HepG2 (cell line): ENCODE measurements around the gene FAM53B. TPM values are rescaled to one million over a fixed set of nuclear protein-coding genes. Genes with fewer than 3 reads are reported as not detected.

Experiments
- ATAC-seq: fragments of 200-7000 bp; cut with Tn5 transposase; 3 replicates; pipeline ENCODE4 v1.9.1; 2020; ENCODE audit warnings: mild to moderate bottlenecking, moderate library complexity
- BruUV-seq: library from RNA; stranded (reverse); fragments of 400-500 nt; replicated peaks from 2 replicates; lab custom pipeline; 2021; lab: Mats Ljungman, UMichigan
- CTCF ChIA-PET: fragments of 300-600 bp; formaldehyde crosslinking; extraction: SDS; loops from one replicate; lab custom pipeline; 2021; ENCODE audit warnings: low total read pairs, inconsistent platforms, low intra/inter-chr PET ratio; lab: Yijun Ruan, JAX
- POLR2A ChIA-PET: fragments of 350-600 bp; sonication (Branson Sonifier 250); formaldehyde crosslinking; loops from one replicate; lab custom pipeline; 2020; ENCODE audit warnings: antibody characterized with exemption, inconsistent platforms; lab: Yijun Ruan, JAX
- DNase-seq: peaks from one replicate; pipeline ENCODE4 v3.0.0-alpha.2; 2015; ENCODE audit warnings: low spot score
- FAIRE-seq: peaks from 3 replicates; lab custom pipeline; 2011; peaks lifted over from hg19 to GRCh38; lab: Jason Lieb, UNC
- H2AFZ ChIP-seq: one replicate; pipeline ENCODE4 v1.6.1; 2011; ENCODE audit warnings: low read length, inconsistent platforms
- H3K27ac ChIP-seq: fragments of 300-600 bp; 3 replicates; pipeline ENCODE4 v1.8.0; 2011; ENCODE audit warnings: mixed run types, mild to moderate bottlenecking, mixed read lengths, low read length, inconsistent platforms; ENCODE audit not compliant: insufficient read depth; ENCODE audit errors: extremely low read length
- H3K27me3 ChIP-seq, 2 experiments: fragments of 200-600 bp in 1 of 2; 2 replicates in 1 of 2; 3 replicates in 1 of 2; pipeline versions ENCODE4 v1.6.0 to v1.8.0; 2011; ENCODE audit warnings: low read length in 2 of 2, mild to moderate bottlenecking in 2 of 2, moderate library complexity in 2 of 2, inconsistent platforms in 1 of 2; ENCODE audit not compliant: insufficient read depth in 2 of 2, control insufficient read depth in 1 of 2
- H3K36me3 ChIP-seq, 2 experiments: fragments of 200-600 bp in 1 of 2; replicated peaks in 1 of 2; 2 replicates in 1 of 2; 3 replicates in 1 of 2; pipeline versions ENCODE4 v1.5.1 to v1.8.0; 2011; ENCODE audit warnings: low read length in 2 of 2, inconsistent platforms in 1 of 2; ENCODE audit not compliant: insufficient read depth in 2 of 2, control insufficient read depth in 1 of 2
- H3K4me1 ChIP-seq: 2 replicates; pipeline ENCODE4 v1.5.1; 2012; ENCODE audit warnings: low read length, inconsistent platforms; ENCODE audit not compliant: insufficient read depth
- H3K4me2 ChIP-seq: 2 replicates; pipeline ENCODE4 v1.6.0; 2011; ENCODE audit warnings: low read depth, low read length, inconsistent platforms
- H3K4me3 ChIP-seq, 3 experiments: fragments of 200-600 bp in 1 of 3; sonication (generic), shearing (Covaris generic) in 1 of 3; replicated peaks in 1 of 3; 2 replicates each; pipeline ENCODE4 v1.5.1; 2011 to 2016; ENCODE audit warnings: low read length in 3 of 3, inconsistent platforms in 2 of 3, low read depth in 2 of 3, mild to moderate bottlenecking in 2 of 3, control low read depth in 1 of 3, mixed read lengths in 1 of 3; ENCODE audit not compliant: insufficient read depth in 1 of 3
- H3K79me2 ChIP-seq: one replicate; pipeline ENCODE4 v1.6.1; 2011; ENCODE audit warnings: low read length, inconsistent platforms; ENCODE audit not compliant: insufficient read depth
- H3K9ac ChIP-seq: 2 replicates; pipeline ENCODE4 v1.6.0; 2011; ENCODE audit warnings: mild to moderate bottlenecking, low read depth, low read length, inconsistent platforms; ENCODE audit not compliant: insufficient read depth
- H3K9me3 ChIP-seq: 2 replicates; pipeline ENCODE4 v1.5.1; 2012; ENCODE audit warnings: mild to moderate bottlenecking, low read length
- H4K20me1 ChIP-seq: 2 replicates; pipeline ENCODE4 v1.6.0; 2011; ENCODE audit warnings: inconsistent platforms, mild to moderate bottlenecking, low read length, moderate library complexity; ENCODE audit not compliant: insufficient read depth
- ARID3A ChIP-seq: IDR thresholded peaks from 2 replicates; pipeline ENCODE4 v1.6.1; 2012; ENCODE audit warnings: low read depth, low read length, improper control_type of control experiment
- ARID4A ChIP-seq: sonication (generic); formaldehyde crosslinking; IDR thresholded peaks from 2 replicates; pipeline ENCODE4 v1.5.0; 2020; ENCODE audit warnings: mild to moderate bottlenecking, missing genetic modification reagents, borderline replicate concordance
- IRX3 ChIP-seq: sonication (generic); formaldehyde crosslinking; IDR thresholded peaks from 2 replicates; pipeline ENCODE4 v1.8.1; 2023; ENCODE audit warnings: mild to moderate bottlenecking, low read depth, missing genetic modification reagents, borderline replicate concordance
- KAT2B ChIP-seq: fragments of 150-350 bp; IDR thresholded peaks from 2 replicates; pipeline ENCODE4 v1.6.1; 2014; ENCODE audit warnings: low read depth, low read length, borderline replicate concordance
- KLF6 ChIP-seq: IDR thresholded peaks from 2 replicates; pipeline ENCODE4 v1.8.0; 2016; ENCODE audit warnings: missing biosample characterization, missing genetic modification reagents
- ZNF747 ChIP-seq: sonication (generic); formaldehyde crosslinking; IDR thresholded peaks from 2 replicates; pipeline ENCODE4 v1.8.1; 2023; ENCODE audit warnings: missing genetic modification reagents, mild to moderate bottlenecking, borderline replicate concordance
- WGBS: methylation state at CpG from one replicate; pipeline ENCODE4 v1.1.6; 2017; ENCODE audit warnings: low lambda C conversion rate; 5-methylcytosine and 5-hydroxymethylcytosine counted together
- in situ Hi-C: cut with HindIII; loops from 2 replicates; pipeline ENCODE4 v1.10.0; 2017; ENCODE audit warnings: low pct_unique_long_range_greater_than_20kb; ENCODE audit not compliant: extremely low pct_ligation_motif_present
- intact Hi-C: fragments of 100-400 bp; cut with micrococcal nuclease; formaldehyde crosslinking; loops from one replicate; pipeline ENCODE4 v1.10.0; 2022; ENCODE audit not compliant: unreplicated experiment
- polyA plus RNA-seq, 8 experiments: library from polyadenylated mRNA; depleted of rRNA in 3 of 8; stranded (reverse) in 7 of 8; unstranded in 1 of 8; fragments of >200 nt; fragmentation: Illumina TruSeq in 4 of 8; extraction: Trizol in 4 of 8; gene quantifications; 2 replicates each; pipeline versions ENCODE4 v1.2.1 to v1.2.3, GENCODE V29; 2011 to 2016; ENCODE audit warnings: low read depth in 4 of 8, missing spikeins in 1 of 8, mixed read lengths in 1 of 8; ENCODE audit not compliant: insufficient read depth in 1 of 8
- total RNA-seq, 5 experiments: library from RNA; depleted of rRNA; stranded (reverse); fragments of >200 nt; fragmentation: Illumina TruSeq; extraction: Trizol; gene quantifications; 2 replicates each; pipeline ENCODE4 v1.2.3, GENCODE V29; 2016; ENCODE audit warnings: low read depth in 1 of 5
- TF ChIP-seq, protein P1 (sequence below): sonication (generic); formaldehyde crosslinking; IDR thresholded peaks from 2 replicates; pipeline ENCODE4 v1.5.0; 2020; ENCODE audit warnings: mild to moderate bottlenecking, missing genetic modification reagents, borderline replicate concordance
- TF ChIP-seq, protein P2 (sequence below): sonication (generic); formaldehyde crosslinking; IDR thresholded peaks from 2 replicates; pipeline ENCODE4 v1.4.0; 2020; ENCODE audit warnings: mild to moderate bottlenecking, missing genetic modification reagents

The FAM53B gene
- total and polyA plus RNA-seq, 2 of the 13 experiments (the other 11 are each of a cell fraction or from before 2014, with no cell fraction given), result 6.4 to 19.3 TPM

DNA sequence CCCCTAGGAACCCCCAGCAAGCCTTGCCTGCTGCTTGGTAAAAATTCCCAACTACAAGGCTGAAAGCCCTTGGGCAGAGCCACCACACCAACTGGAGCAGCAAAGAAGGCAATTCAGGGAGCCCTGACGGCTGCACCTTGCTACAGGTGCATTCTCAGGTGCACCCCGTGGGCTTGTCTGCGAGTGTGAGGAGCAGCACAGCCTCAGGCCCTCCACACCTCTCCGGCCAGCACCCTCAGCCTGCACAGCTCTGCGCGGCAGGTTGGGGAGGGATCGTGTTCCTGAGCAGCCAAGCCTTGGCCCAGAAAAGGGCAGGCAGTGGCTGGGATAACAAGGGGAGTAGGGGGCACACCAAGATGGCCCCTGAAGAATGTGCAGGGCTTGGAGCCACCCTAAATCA is 104.1 kb downstream of the FAM53B start:
- in situ Hi-C loops (no loop called here), intact Hi-C loops (no loop called here)
- ChIA-PET CTCF (no interaction called here), POLR2A (no interaction called here)
- BruUV-seq, result no TSS peak
- H3K4me2 ChIP-seq, result no peak overlapping the region
- no peaks in the 10 kb centered on the region for H3K9me3 ChIP-seq
- no peak overlapping the region for H3K27ac ChIP-seq
- H3K27me3 ChIP-seq, result no peaks in the 10 kb centered on the region
- H3K79me2 ChIP-seq, result no peaks in the 10 kb centered on the region
- no peak for DNase-seq
- no peaks in the 10 kb centered on the region for H3K4me1 ChIP-seq
- FAIRE-seq, result no peak
- WGBS, result 100% methylated on average over 1 of the region's 7 CpGs
- peaks cover 0 to 3% of the 10 kb centered on the region in 2 experiments; a peak in 2 of 5 replicates for H3K36me3 ChIP-seq
- H3K4me3 ChIP-seq, result no peak overlapping the region
- H4K20me1 ChIP-seq, result 0 out of 2 replicates have a peak, but pooled peaks cover 3% of the 10 kb centered on the region
- no peak overlapping the region for H2AFZ ChIP-seq
- ATAC-seq, result no peak
- no peak overlapping the region for H3K9ac ChIP-seq
- TF ChIP-seq, protein P1, sequence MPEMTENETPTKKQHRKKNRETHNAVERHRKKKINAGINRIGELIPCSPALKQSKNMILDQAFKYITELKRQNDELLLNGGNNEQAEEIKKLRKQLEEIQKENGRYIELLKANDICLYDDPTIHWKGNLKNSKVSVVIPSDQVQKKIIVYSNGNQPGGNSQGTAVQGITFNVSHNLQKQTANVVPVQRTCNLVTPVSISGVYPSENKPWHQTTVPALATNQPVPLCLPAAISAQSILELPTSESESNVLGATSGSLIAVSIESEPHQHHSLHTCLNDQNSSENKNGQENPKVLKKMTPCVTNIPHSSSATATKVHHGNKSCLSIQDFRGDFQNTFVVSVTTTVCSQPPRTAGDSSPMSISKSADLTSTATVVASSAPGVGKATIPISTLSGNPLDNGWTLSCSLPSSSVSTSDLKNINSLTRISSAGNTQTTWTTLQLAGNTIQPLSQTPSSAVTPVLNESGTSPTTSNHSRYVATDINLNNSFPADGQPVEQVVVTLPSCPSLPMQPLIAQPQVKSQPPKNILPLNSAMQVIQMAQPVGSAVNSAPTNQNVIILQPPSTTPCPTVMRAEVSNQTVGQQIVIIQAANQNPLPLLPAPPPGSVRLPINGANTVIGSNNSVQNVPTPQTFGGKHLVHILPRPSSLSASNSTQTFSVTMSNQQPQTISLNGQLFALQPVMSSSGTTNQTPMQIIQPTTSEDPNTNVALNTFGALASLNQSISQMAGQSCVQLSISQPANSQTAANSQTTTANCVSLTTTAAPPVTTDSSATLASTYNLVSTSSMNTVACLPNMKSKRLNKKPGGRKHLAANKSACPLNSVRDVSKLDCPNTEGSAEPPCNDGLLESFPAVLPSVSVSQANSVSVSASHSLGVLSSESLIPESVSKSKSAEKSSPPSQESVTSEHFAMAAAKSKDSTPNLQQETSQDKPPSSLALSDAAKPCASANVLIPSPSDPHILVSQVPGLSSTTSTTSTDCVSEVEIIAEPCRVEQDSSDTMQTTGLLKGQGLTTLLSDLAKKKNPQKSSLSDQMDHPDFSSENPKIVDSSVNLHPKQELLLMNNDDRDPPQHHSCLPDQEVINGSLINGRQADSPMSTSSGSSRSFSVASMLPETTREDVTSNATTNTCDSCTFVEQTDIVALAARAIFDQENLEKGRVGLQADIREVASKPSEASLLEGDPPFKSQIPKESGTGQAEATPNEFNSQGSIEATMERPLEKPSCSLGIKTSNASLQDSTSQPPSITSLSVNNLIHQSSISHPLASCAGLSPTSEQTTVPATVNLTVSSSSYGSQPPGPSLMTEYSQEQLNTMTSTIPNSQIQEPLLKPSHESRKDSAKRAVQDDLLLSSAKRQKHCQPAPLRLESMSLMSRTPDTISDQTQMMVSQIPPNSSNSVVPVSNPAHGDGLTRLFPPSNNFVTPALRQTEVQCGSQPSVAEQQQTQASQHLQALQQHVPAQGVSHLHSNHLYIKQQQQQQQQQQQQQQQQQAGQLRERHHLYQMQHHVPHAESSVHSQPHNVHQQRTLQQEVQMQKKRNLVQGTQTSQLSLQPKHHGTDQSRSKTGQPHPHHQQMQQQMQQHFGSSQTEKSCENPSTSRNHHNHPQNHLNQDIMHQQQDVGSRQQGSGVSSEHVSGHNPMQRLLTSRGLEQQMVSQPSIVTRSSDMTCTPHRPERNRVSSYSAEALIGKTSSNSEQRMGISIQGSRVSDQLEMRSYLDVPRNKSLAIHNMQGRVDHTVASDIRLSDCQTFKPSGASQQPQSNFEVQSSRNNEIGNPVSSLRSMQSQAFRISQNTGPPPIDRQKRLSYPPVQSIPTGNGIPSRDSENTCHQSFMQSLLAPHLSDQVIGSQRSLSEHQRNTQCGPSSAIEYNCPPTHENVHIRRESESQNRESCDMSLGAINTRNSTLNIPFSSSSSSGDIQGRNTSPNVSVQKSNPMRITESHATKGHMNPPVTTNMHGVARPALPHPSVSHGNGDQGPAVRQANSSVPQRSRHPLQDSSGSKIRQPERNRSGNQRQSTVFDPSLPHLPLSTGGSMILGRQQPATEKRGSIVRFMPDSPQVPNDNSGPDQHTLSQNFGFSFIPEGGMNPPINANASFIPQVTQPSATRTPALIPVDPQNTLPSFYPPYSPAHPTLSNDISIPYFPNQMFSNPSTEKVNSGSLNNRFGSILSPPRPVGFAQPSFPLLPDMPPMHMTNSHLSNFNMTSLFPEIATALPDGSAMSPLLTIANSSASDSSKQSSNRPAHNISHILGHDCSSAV, result no peak
- TF ChIP-seq KAT2B (no peak), KLF6 (no peak), ARID4A (CRISPR knock-in tag) (no peak), IRX3 (CRISPR knock-in tag) (no peak), ARID3A (no peak), ZNF747 (no peak)
- TF ChIP-seq, protein P2, sequence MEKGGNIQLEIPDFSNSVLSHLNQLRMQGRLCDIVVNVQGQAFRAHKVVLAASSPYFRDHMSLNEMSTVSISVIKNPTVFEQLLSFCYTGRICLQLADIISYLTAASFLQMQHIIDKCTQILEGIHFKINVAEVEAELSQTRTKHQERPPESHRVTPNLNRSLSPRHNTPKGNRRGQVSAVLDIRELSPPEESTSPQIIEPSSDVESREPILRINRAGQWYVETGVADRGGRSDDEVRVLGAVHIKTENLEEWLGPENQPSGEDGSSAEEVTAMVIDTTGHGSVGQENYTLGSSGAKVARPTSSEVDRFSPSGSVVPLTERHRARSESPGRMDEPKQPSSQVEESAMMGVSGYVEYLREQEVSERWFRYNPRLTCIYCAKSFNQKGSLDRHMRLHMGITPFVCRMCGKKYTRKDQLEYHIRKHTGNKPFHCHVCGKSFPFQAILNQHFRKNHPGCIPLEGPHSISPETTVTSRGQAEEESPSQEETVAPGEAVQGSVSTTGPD, result no peak
